Measurements from ENCODE around the gene NRXN2.
"Not testable (repeated sequence)": the region's sequence is repeated elsewhere in the genome, so short reads cannot be mapped to it uniquely, and the experiment has no call there.

NRXN2 gene

DNA sequence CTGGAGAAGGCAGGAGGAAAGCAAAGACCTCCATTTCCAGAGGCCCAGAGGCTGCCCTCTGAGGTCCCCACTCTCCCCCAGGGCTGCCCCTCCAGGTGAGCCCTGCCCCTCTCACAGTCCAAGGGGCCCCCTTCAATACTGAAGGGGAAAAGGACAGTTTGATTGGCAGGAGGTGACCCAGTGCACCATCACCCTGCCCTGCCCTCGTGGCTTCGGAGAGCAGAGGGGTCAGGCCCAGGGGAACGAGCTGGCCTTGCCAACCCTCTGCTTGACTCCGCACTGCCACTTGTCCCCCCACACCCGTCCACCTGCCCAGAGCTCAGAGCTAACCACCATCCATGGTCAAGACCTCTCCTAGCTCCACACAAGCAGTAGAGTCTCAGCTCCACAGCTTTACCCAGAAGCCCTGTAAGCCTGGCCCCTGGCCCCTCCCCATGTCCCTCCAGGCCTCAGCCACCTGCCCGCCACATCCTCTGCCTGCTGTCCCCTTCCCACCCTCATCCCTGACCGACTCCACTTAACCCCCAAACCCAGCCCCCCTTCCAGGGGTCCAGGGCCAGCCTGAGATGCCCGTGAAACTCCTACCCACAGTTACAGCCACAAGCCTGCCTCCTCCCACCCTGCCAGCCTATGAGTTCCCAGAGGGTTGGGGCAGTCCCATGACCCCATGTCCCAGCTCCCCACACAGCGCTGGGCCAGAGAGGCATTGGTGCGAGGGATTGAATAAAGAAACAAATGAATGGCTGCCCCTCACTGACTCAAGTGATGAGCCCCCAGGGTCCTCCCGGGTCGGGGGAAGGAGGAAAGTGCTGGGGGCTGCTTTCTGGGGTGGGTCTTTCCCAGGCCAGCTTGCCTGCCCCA lies 121.2 kb downstream of the NRXN2 start:
- no peak for DNase-seq

DNA sequence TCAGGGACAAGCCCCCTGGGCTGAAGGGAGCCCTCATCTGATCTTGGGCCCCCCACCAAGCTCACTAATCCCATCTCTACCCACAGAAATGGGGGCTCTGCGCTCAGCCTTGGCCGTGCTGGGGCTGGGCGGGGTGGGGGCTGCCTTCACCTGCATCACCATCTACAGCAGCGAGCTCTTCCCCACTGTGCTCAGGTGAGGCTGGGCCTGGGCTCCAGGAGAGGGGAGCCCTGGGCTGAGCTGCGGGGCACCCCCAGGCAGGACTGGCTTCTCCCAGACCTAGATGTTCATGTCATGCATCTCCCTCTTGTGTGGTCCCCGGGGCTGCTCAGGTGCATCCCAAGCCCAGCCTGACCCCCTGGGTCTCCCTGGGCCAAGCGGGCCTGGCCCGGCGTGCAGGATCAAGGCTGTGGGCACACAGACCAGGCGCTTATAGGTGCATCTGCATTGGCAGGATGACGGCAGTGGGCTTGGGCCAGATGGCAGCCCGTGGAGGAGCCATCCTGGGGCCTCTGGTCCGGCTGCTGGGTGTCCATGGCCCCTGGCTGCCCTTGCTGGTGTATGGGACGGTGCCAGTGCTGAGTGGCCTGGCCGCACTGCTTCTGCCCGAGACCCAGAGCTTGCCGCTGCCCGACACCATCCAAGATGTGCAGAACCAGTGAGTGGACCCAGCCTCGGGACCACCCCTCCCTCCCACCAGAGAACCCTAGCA lies 122.6 kb downstream of the NRXN2 start:
- DNase-seq: no peak

- DNase-seq: no peak
Observed at GRCh38 chr11:64599698-64600211, 123.2 kb downstream of the NRXN2 start.

- DNase-seq: no peak
Observed at GRCh38 chr11:64598797-64599697, 124.0 kb downstream of the NRXN2 start.

- DNase-seq: no peak
Observed at GRCh38 chr11:64598106-64598796, 124.7 kb downstream of the NRXN2 start.

DNA sequence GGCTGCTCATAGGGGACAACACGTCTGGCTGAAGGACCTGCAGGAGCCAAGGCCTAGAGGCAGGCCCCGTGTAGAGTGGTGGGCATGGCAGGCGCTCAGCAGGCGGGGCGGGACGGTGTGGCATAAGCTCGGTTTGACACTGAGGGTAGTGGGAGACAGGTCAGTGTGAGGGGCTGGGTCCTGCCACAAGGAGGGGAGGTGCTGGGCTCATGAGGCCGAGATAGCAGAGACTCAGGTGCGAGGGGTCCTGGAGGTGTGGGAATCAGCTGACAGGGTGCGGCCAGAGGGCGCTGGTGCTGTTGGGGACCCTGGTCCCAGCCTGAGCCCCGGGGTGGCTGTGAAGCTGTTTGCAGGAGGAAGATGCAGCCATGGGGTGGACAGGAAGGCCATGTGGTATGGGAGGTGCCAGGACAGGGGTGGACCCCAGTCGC lies 125.3 kb downstream of the NRXN2 start:
- no peak for DNase-seq

GRCh38 chr11:64595922-64596321 lies 127.1 kb downstream of the NRXN2 start:
- not testable (repeated sequence) for DNase-seq

- DNase-seq: no peak
Observed at GRCh38 chr11:64594159-64594939, 128.6 kb downstream of the NRXN2 start.

- DNase-seq: no peak
Observed at GRCh38 chr11:64593156-64594105, 129.6 kb downstream of the NRXN2 start.

GRCh38 chr11:64592656-64593055 lies 130.3 kb downstream of the NRXN2 start:
- no peak for DNase-seq

GRCh38 chr11:64592234-64592615 lies 130.8 kb downstream of the NRXN2 start:
- DNase-seq: no peak

- DNase-seq: no peak
Observed at GRCh38 chr11:64591257-64592233, 131.5 kb downstream of the NRXN2 start.

DNA sequence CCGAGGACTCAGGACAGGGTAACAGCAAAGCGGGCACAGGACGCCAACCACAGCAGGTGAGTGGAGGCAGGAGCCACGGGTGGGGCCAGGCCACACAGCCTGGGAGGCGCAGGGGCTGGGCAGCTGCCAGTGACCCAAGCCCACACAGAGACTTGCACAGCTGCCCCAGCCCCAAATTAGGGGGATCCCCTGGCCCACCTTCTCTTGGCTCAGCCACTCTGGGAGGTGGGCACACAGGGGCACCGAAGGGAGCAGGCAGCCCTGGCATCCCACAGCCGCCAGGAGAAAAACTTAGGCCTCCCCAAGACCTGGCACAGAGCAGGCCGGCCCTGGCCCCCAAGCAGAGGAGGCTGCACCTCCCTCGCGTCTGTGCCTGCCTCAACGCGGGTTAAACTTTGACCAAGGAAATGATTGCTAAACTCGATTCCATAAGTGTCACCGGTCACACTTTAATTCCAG lies 132.2 kb downstream of the NRXN2 start, which contains the start of gene SLC22A12:
TSS of gene SLC22A12 (plus strand) at position 458 of the 459 bp plus-strand sequence. CDS start 337 bp downstream, outside the sequence.
- no peak for DNase-seq

DNA sequence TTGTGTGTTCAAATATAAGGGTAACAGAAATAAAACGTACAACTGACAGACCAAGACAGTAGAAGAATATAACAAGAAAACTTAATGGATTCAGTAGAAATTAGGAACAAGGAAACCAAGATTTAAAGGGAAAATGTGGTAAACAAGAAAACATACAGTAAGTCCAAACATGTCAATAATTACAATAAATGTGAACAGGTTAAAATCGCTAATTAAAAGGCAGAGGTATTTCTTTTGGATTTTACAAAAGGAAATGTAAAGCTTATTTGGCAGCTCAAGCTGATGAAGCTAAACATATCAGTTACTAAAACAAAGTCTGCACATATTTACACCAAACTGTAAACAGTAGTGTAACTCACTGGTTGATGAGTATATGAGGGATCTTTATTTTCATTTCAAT lies 134.3 kb downstream of the NRXN2 start:
- no peak for DNase-seq

- no peak for DNase-seq
Observed at GRCh38 chr11:64586366-64586765, 136.6 kb downstream of the NRXN2 start.

DNA sequence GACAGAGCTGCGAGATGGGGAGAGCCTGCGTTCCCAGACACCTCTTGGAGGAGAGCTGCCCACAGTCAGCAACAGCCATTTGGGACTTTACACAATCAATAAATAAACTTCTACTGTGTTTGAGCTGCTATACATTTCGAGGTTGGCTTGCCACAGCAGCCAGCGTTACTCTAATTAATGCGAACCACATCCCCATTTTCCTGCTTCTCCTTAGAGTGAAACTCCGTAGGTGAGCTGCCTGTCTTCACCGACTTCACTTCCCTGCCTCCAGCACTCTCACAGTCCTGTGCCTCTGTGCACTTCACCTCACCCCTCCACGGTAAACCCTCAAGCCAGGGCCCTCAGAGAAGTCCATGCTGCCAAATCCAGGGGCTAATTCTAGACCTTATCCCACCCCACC lies 137.8 kb downstream of the NRXN2 start:
- DNase-seq: no peak

GRCh38 chr11:64583296-64584262 lies 139.4 kb downstream of the NRXN2 start:
- no peak for DNase-seq

All from NCI-H748 treated with DMSO at 0.1 percent for 48 hours (cell line).